ENCODE results near the gene RGS12.

DNA sequence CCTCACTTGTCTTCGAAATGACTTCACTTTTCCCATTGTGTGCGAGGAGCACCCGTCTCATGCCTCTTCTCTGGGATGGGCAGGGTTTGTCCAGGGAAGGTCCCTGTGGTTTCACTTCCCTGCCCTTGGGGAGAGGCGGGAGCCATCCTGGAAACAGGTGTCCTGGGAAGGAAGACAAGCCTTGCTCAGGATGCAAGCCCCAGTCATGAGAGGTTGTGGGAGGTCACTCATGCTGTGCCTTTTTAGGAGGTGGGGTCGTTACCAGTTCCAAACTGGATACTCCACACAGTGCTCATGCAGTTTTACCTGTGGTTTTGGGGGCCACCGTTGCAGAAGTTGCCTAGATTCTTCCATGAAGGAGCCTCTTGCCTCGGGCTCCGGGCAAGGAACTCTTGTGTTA lies 3.8 kb downstream of the RGS12 start:
- TF ChIP-seq POLR2AphosphoS5 (IDR thresholded peaks at IDR 0.05; ENCODE audit: low read depth, low read length) (no peak), POLR2A (IDR thresholded peaks at IDR 0.05; ENCODE audit: low read depth, low read length) (no peak)
